Peyer's patch (tissue), 4 donors: Measurements from ENCODE around the gene ZNF808. TPM values are rescaled to one million over a fixed set of nuclear protein-coding genes. Genes with fewer than 3 reads are reported as not detected.
"Not testable (repeated sequence)": the region's sequence is repeated elsewhere in the genome, so short reads cannot be mapped to it uniquely, and the experiment has no call there.

Experiments
- DNase-seq, 3 donors: peaks; one replicate each; pipeline ENCODE4 v3.0.0-alpha.2; 2017 to 2019
- H3K27ac ChIP-seq, 4 donors: fragments of 200-600 bp; sonication (generic); one replicate each; pipeline ENCODE4 v1.5.1; 2016 to 2019
- H3K27me3 ChIP-seq, 2 donors: fragments of 200-600 bp; sonication (generic); one replicate each; pipeline ENCODE4 v1.5.1; 2019
- H3K36me3 ChIP-seq, 3 donors: fragments of 200-600 bp; sonication (generic); one replicate each; pipeline ENCODE4 v1.5.1; 2016 to 2019
- H3K4me1 ChIP-seq, 4 donors: fragments of 200-600 bp; sonication (generic); one replicate each; pipeline ENCODE4 v1.5.1; 2016 to 2019
- H3K4me3 ChIP-seq, 4 donors: fragments of 200-600 bp; sonication (generic); 1 replicate in 3 of 4; 2 replicates in 1 of 4; pipeline ENCODE4 v1.5.1; 2016 to 2019; ENCODE audit warnings: mild to moderate bottlenecking in 1 of 4
- H3K9me3 ChIP-seq, 4 donors: fragments of 200-600 bp; sonication (generic); one replicate each; pipeline ENCODE4 v1.5.1; 2016 to 2019; ENCODE audit warnings: mild to moderate bottlenecking in 1 of 4
- CTCF ChIP-seq, 6 experiments: fragments of 450-650 bp in 4 of 6; fragments of 200-600 bp in 2 of 6; sonication (generic) in 1 of 6; IDR thresholded peaks; one replicate each; pipeline ENCODE4 v1.5.1; 2017 to 2019; ENCODE audit warnings: antibody characterized with exemption in 6 of 6, mild to moderate bottlenecking in 3 of 6, moderate library complexity in 1 of 6
- POLR2A ChIP-seq, 2 donors: fragments of 450-650 bp; IDR thresholded peaks; one replicate each; pipeline ENCODE4 v1.5.1; 2017; ENCODE audit warnings: antibody characterized with exemption in 2 of 2, mild to moderate bottlenecking in 2 of 2, moderate library complexity in 2 of 2
- total RNA-seq, 4 donors: library from RNA; depleted of rRNA; stranded (reverse); fragments of >200 nt; gene quantifications; one replicate each; pipeline ENCODE4 v1.1.0, GENCODE V29; 2016

Gene ZNF808
- total RNA-seq, 4 donors from 2014 or later = 30.5 to 56.9 (median 42.0) TPM

- Histone ChIP-seq H3K27ac (no peak overlapping the region), H3K4me3 (no peak overlapping the region), H3K36me3 (peaks cover 0 to 53% (median 0%) of the 10 kb centered on the region in 3 donors), H3K27me3 (no peaks in the 10 kb centered on the region), H3K4me1 (no peaks in the 10 kb centered on the region), H3K9me3 (peaks cover 0 to 22% (median 0%) of the 10 kb centered on the region in 4 donors)
- TF ChIP-seq POLR2A (IDR thresholded peaks at IDR 0.05) = no peak
- no peak for TF ChIP-seq CTCF (IDR thresholded peaks at IDR 0.05)
- no peak for DNase-seq
Measured at GRCh38 chr19:52590728-52591127, 63.3 kb downstream of the ZNF808 start.

GRCh38 chr19:52592301-52592700 is 64.8 kb downstream of the ZNF808 start:
- peaks cover 0 to 56% (median 0%) of the 10 kb centered on the region in 3 donors for H3K36me3 ChIP-seq
- TF ChIP-seq CTCF (IDR thresholded peaks at IDR 0.05) (no peak), POLR2A (IDR thresholded peaks at IDR 0.05) (no peak)
- DNase-seq = no peak
- no peaks in the 10 kb centered on the region for H3K4me1 ChIP-seq
- H3K27me3 ChIP-seq = no peaks in the 10 kb centered on the region
- H3K27ac ChIP-seq = no peak overlapping the region
- peaks cover 0 to 31% (median 4%) of the 10 kb centered on the region in 4 donors for H3K9me3 ChIP-seq
- no peak overlapping the region for H3K4me3 ChIP-seq

- H3K27ac ChIP-seq, H3K4me1 ChIP-seq, H3K4me3 ChIP-seq, H3K27me3 ChIP-seq, DNase-seq: not testable (repeated sequence)
- Histone ChIP-seq H3K36me3 (peaks cover 0 to 48% (median 0%) of the 10 kb centered on the region in 3 donors), H3K9me3 (peaks cover 0 to 28% (median 4%) of the 10 kb centered on the region in 4 donors)
Measured at GRCh38 chr19:52593441-52593840, 66.0 kb downstream of the ZNF808 start.

DNA sequence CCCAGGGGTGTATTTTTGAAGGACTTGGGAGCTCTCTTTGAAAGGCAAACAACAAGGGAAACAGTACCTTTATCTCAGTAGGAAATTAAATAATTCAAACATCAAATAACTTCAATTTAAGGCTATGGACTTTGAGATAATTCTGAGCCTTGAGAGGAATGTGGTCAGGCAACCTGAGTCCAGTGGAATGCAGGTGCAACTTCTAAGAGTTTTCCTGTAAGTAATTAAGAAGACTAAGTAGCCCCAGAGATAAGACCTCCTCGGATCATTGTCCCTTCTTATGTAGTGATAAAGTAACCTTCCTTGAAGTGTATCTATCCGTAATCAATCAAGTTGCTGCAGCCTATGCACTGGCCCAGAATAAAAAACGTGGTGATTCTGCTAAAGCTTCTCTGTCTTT is 71.8 kb downstream of the ZNF808 start:
- Histone ChIP-seq H3K9me3 (peaks cover 0 to 22% (median 4%) of the 10 kb centered on the region in 4 donors), H3K4me1 (peaks cover 0 to 12% (median 0%) of the 10 kb centered on the region in 4 donors), H3K36me3 (peaks cover 0 to 18% (median 0%) of the 10 kb centered on the region in 3 donors), H3K27me3 (no peaks in the 10 kb centered on the region), H3K4me3 (no peak overlapping the region), H3K27ac (no peak overlapping the region)
- TF ChIP-seq POLR2A (IDR thresholded peaks at IDR 0.05) (no peak), CTCF (IDR thresholded peaks at IDR 0.05) (no peak)
- no peak for DNase-seq

DNA sequence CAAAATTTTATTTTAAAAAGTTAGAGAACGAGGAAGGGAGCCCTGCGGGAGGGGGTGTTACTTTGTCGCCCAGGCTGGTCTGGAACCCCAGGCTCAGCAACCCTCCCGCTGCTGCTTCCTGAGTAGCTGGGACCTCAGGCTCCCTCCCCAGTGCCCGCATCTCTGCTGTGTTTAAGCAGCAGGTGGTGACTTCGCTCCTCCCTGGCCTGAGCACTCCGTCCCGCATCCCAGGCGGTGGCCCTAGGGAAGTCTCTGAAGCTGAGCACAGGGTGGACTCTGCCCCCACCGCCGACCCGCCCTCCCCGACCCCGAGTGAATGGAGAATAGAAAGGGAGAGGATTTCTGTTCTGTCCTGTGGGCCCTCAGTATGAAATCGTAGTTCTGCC is 73.2 kb downstream of the ZNF808 start:
- Histone ChIP-seq H3K4me1 (peaks cover 0 to 12% (median 0%) of the 10 kb centered on the region in 4 donors), H3K36me3 (peaks cover 0 to 19% (median 0%) of the 10 kb centered on the region in 3 donors), H3K9me3 (peaks cover 0 to 17% (median 4%) of the 10 kb centered on the region in 4 donors), H3K4me3 (peak overlapping the region; percentile 64 to 75 (median 68)), H3K27me3 (no peaks in the 10 kb centered on the region), H3K27ac (peak overlapping the region; percentile 79 to 86 (median 83))
- peak; percentile 23 to 88 (median 82) for DNase-seq
- TF ChIP-seq CTCF (IDR thresholded peaks at IDR 0.05) (no peak), POLR2A (IDR thresholded peaks at IDR 0.05) (no peak)

DNA sequence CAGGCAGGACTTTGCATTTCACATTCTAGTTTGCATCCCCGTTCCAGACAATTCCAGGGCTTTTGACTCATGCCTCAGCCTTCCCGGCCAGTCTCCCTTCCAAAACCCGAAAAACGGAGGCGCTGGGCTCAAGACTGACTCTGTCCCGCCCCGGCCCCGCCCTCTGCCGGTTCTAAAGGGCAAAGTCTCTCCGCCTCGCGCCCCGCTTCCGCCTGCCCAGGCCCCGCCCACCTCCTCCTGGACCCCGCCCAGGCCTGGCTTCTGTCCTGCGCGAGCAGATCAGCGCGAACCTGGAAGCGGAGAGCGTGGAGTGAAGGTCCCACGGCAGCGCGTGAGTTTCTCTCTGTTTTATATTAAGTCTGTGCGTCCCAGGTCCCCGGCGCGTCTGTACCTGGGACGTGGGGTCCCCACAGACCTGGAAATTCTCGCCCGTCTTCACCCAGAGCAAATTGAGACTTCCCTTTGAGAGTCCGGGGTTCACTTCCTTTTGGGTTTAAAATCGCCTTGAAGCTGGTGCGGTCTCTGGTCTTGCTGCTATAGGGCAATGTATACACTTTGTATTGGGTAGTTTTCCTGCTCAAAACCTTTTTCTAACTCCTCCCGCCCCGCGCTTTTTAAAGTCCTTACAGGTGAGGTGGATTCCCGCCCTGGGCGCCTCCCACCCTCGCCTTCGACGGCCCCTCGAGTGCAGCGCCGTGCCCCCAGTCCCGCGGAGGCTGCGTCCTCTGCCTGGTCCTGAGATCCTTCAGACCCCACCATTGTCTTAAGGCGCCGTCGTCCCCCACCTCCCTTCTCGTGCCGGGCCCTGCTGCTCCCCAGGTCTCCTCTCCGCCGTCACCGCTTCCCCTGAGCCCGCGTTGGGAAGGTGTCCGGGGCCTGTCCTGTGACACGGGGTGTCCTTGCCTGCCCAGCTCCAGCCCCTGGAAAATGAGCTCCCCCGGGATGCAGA is 73.8 kb downstream of the ZNF808 start:
- TF ChIP-seq POLR2A (IDR thresholded peaks at IDR 0.05) (peak; percentile 45 to 71), CTCF (IDR thresholded peaks at IDR 0.05) (peak in 5 of 6 experiments; percentile 15 to 54 (median 35))
- Histone ChIP-seq H3K4me3 (peak overlapping the region; percentile 64 to 75 (median 68)), H3K4me1 (peaks cover 0 to 12% (median 0%) of the 10 kb centered on the region in 4 donors), H3K27ac (peak overlapping the region; percentile 79 to 86 (median 83)), H3K9me3 (peaks cover 0 to 14% (median 2%) of the 10 kb centered on the region in 4 donors), H3K36me3 (peaks cover 0 to 14% (median 0%) of the 10 kb centered on the region in 3 donors), H3K27me3 (no peaks in the 10 kb centered on the region)
- peak; percentile 94 to 98 (median 98) for DNase-seq
